ENCODE measurements around the gene TRIP12. TPM values are rescaled to one million over a fixed set of nuclear protein-coding genes. Genes with fewer than 3 reads are reported as not detected.

Gene TRIP12
- total and polyA plus RNA-seq, 2 of the 4 experiments (the other 2 are of a cell fraction) = 51.6 to 209 TPM

- dilution Hi-C loops (cut with HindIII; ENCODE audit: low sequenced_read_pairs, unreplicated experiment) = no loop called here
- no peak overlapping the region for H3K4me3 ChIP-seq (ENCODE audit: insufficient read depth, low read depth, low read length)
- no peak overlapping the region for H4K91ac ChIP-seq (ENCODE audit: insufficient read depth, low read depth, low read length)
- intact Hi-C loops (cut with micrococcal nuclease) = no loop called here
- no peak overlapping the region for H3K4me2 ChIP-seq (ENCODE audit: low read depth, low read length)
- no CpG with 5 or more reads among the region's 1 CpG for WGBS, 2 experiments (ENCODE audit: extremely low coverage in 2 of 2, insufficient read length in 1 of 2)
- no peaks in the 10 kb centered on the region for H3K9me3 ChIP-seq (ENCODE audit: control insufficient read depth, insufficient read depth, low read length)
- H3K14ac ChIP-seq (replicated peaks; ENCODE audit: low read depth, low read length) = no peak overlapping the region
- H2AK5ac ChIP-seq (ENCODE audit: low read depth, low read length) = no peak overlapping the region
- BruUV-seq (replicated peaks) = no TSS peak
- H2BK15ac ChIP-seq (ENCODE audit: low read depth, low read length) = no peak overlapping the region
- no peak for ATAC-seq (ENCODE audit: low read depth)
- TF ChIP-seq RFX5 (IDR thresholded peaks at IDR 0.05; ENCODE audit: low read depth, low read length) = no peak
- no peak for TF ChIP-seq BHLHE40 (IDR thresholded peaks at IDR 0.05; ENCODE audit: low read depth, low read length)
- no peak for TF ChIP-seq CEBPB (IDR thresholded peaks at IDR 0.05; ENCODE audit: low read depth, low read length)
- TF ChIP-seq USF2 (IDR thresholded peaks at IDR 0.05; ENCODE audit: low read depth, low read length) = no peak
- TF ChIP-seq MAZ (IDR thresholded peaks at IDR 0.05; ENCODE audit: borderline replicate concordance, low read depth, low read length) = no peak
- TF ChIP-seq MXI1 (IDR thresholded peaks at IDR 0.05; ENCODE audit: borderline replicate concordance, low read depth, low read length) = no peak
- no peak for TF ChIP-seq NFE2L2 (IDR thresholded peaks at IDR 0.05; ENCODE audit: low read depth, low read length)
- TF ChIP-seq FOS (IDR thresholded peaks at IDR 0.05; ENCODE audit: low read depth, low read length) = no peak
- no peak for TF ChIP-seq RAD21 (IDR thresholded peaks at IDR 0.05; ENCODE audit: low read length)
- TF ChIP-seq SMC3 (IDR thresholded peaks at IDR 0.05; ENCODE audit: low read depth, low read length) = no peak
- TF ChIP-seq MAFK (IDR thresholded peaks at IDR 0.05; ENCODE audit: low read depth, low read length) = no peak
- no peak for TF ChIP-seq CTCF (conservative IDR thresholded peaks at IDR 0.05; ENCODE audit: low read depth, low read length)
- TF ChIP-seq RCOR1 (IDR thresholded peaks at IDR 0.05; ENCODE audit: insufficient replicate concordance, low read length) = no peak
- TF ChIP-seq POLR2A (IDR thresholded peaks at IDR 0.05; ENCODE audit: low read depth, low read length) = no peak
- no peak for TF ChIP-seq CHD1 (IDR thresholded peaks at IDR 0.05; ENCODE audit: low read depth, low read length)
- TF ChIP-seq ELK1 (IDR thresholded peaks at IDR 0.05; ENCODE audit: borderline replicate concordance, low read depth, low read length) = no peak
- H3K23ac ChIP-seq (ENCODE audit: low read depth, low read length) = no peak overlapping the region
- no peak overlapping the region for H2BK20ac ChIP-seq (ENCODE audit: low read depth, low read length)
- H4K5ac ChIP-seq (ENCODE audit: low read depth, low read length) = no peak overlapping the region
- no peak overlapping the region for H2BK120ac ChIP-seq (ENCODE audit: low read depth, low read length)
- H3K4ac ChIP-seq (ENCODE audit: low read depth, low read length) = no peak overlapping the region
- H3K56ac ChIP-seq (ENCODE audit: extremely low read depth, insufficient read depth, low read length) = no peak overlapping the region
- H3K9me1 ChIP-seq (ENCODE audit: insufficient read depth, low read length) = no peaks in the 10 kb centered on the region
- no peak for DNase-seq
- H3K27ac ChIP-seq (ENCODE audit: insufficient read depth, low read length) = no peak overlapping the region
- no peaks in the 10 kb centered on the region; the same call in 1 of the 2 replicates for H4K20me1 ChIP-seq (ENCODE audit: insufficient read depth, low read length)
- no peaks in the 10 kb centered on the region for H3K4me1 ChIP-seq (ENCODE audit: control insufficient read depth, insufficient read depth, low read length)
- no peak overlapping the region for H2AFZ ChIP-seq (replicated peaks; ENCODE audit: low read length, poor library complexity)
- CTCF ChIA-PET = no interaction called here
- H2BK5ac ChIP-seq (ENCODE audit: low read depth, low read length, poor library complexity, severe bottlenecking) = no peak overlapping the region
- in situ Hi-C loops (cut with MboI; ENCODE audit: low sequenced_read_pairs) = no loop called here
- no peak overlapping the region for H3K18ac ChIP-seq (ENCODE audit: low read depth, low read length)
- H3K79me1 ChIP-seq (ENCODE audit: low read depth in 1 of 2, low read length in 2 of 2) = peaks cover 3 to 10% of the 10 kb centered on the region in 2 experiments; a peak in 3 of 4 replicates
- peaks cover 22% of the 10 kb centered on the region for H3K36me3 ChIP-seq (ENCODE audit: control insufficient read depth, insufficient read depth, low read length)
- H2AK9ac ChIP-seq (replicated peaks; ENCODE audit: low read depth, low read length, poor library complexity) = no peak overlapping the region
- no peaks in the 10 kb centered on the region for H3K27me3 ChIP-seq (ENCODE audit: control insufficient read depth, insufficient read depth, low read length)
- POLR2A ChIA-PET (ENCODE audit: unreplicated experiment) = no interaction called here
- no peak overlapping the region for H3K9ac ChIP-seq (ENCODE audit: low read depth, low read length)
- no peak overlapping the region for H4K8ac ChIP-seq (ENCODE audit: low read depth in 2 of 2, low read length in 2 of 2)
Observed at GRCh38 chr2:229825476-229825875, 96.3 kb downstream of the TRIP12 start.
